Activated CD4-positive, alpha-beta T cell treated with anti-CD3 and anti-CD28 coated beads, Interleukin-2, amount 10 ng/mL, durations not matched to agents 7 days and 5 days (primary cell): ENCODE results near the gene RUFY4. TPM values are rescaled to one million over a fixed set of nuclear protein-coding genes. Genes with fewer than 3 reads are reported as not detected.

Experiments used
- CTCF ChIA-PET: fragments of 350-600 bp; sonication (Branson Sonifier 250); formaldehyde crosslinking; loops from one replicate; lab custom pipeline; 2021; ENCODE audit warnings: antibody characterized with exemption; lab: Charles Lee
- POLR2A ChIA-PET: fragments of 350-600 bp; sonication (Branson Sonifier 250); formaldehyde crosslinking; loops from one replicate; lab custom pipeline; 2021; ENCODE audit warnings: antibody characterized with exemption; lab: Charles Lee
- DNase-seq: peaks from one replicate; pipeline ENCODE4 v3.0.0-alpha.2; 2020
- H3K27ac Mint-ChIP-seq: one replicate; pipeline ENCODE4 v1.8.0; 2021; ENCODE audit warnings: mild to moderate bottlenecking, moderate library complexity, mixed read lengths
- H3K27me3 Mint-ChIP-seq: one replicate; pipeline ENCODE4 v1.8.0; 2021; ENCODE audit warnings: mixed read lengths
- H3K36me3 Mint-ChIP-seq: one replicate; pipeline ENCODE4 v1.8.0; 2021; ENCODE audit warnings: low read depth, mixed read lengths
- H3K4me1 Mint-ChIP-seq: one replicate; pipeline ENCODE4 v1.8.0; 2021; ENCODE audit warnings: mixed read lengths
- H3K4me3 Mint-ChIP-seq: one replicate; pipeline ENCODE4 v1.8.0; 2021; ENCODE audit warnings: mild to moderate bottlenecking, moderate library complexity, mixed read lengths
- H3K9me3 Mint-ChIP-seq: one replicate; pipeline ENCODE4 v1.8.0; 2021; ENCODE audit warnings: mixed read lengths
- total RNA-seq, 2 experiments: library from RNA; stranded (reverse); gene quantifications; one replicate each; pipeline ENCODE4 v1.2.3, GENCODE V29; 2021

The RUFY4 gene
- total RNA-seq, 2 experiments from 2014 or later, result 2.1 to 2.7 TPM

DNA sequence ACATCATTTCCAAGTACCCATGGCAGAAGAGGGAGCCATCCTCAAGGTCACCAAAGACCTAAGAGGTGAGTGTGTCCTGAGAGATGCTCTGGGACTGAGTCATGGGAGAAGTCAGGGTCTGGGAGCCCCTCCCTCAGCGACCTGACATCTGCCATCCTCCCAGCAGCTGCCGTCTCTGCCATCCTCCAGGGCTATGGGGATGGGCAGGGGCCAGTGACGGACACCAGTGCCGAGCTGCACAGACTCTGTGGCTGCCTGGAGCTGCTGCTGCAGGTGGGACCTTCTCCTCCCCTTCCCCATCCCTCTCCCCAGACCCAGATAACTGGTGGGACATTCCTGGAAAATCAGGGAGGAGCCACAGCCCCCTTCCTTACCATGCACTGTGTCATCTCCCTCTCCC is 1.5 kb downstream of the RUFY4 start:
- Mint-ChIP-seq H3K27ac (no peak overlapping the region), H3K36me3 (no peaks in the 10 kb centered on the region), H3K4me1 (peaks cover 13% of the 10 kb centered on the region), H3K4me3 (no peak overlapping the region), H3K9me3 (no peaks in the 10 kb centered on the region), H3K27me3 (peaks cover 5% of the 10 kb centered on the region)
- POLR2A ChIA-PET, result no interaction called here
- DNase-seq, result no peak
- CTCF ChIA-PET, result interaction anchor here (0.9 to 1.6 kb wide), 3 partner anchors 9 to 284 kb away, joined by 3 to 6 read pairs (median 5); no protein-coding TSS in a partner anchor

GRCh38 chr2:218071218-218071937 is 2.3 kb downstream of the RUFY4 start:
- peaks cover 13% of the 10 kb centered on the region for H3K4me1 Mint-ChIP-seq
- CTCF ChIA-PET, result interaction anchor here (1.4 to 2.0 kb wide), 3 partner anchors 8 to 286 kb away, joined by 3 to 7 read pairs (median 6); no protein-coding TSS in a partner anchor

GRCh38 chr2:218072002-218072401 is 2.9 kb downstream of the RUFY4 start:
- no peak overlapping the region for H3K4me3 Mint-ChIP-seq
- POLR2A ChIA-PET, result no interaction called here
- no peak for DNase-seq
- CTCF ChIA-PET, result interaction anchor here (1.4 to 2.0 kb wide), 2 partner anchors 185 to 286 kb away, joined by 3 to 7 read pairs; no protein-coding TSS in a partner anchor
- peaks cover 5% of the 10 kb centered on the region for H3K27me3 Mint-ChIP-seq
- H3K27ac Mint-ChIP-seq, result no peak overlapping the region
- peaks cover 11% of the 10 kb centered on the region for H3K4me1 Mint-ChIP-seq
- no peaks in the 10 kb centered on the region for H3K9me3 Mint-ChIP-seq
- no peaks in the 10 kb centered on the region for H3K36me3 Mint-ChIP-seq

More at GRCh38 chr2:218071218-218071937, 2.3 kb downstream of the RUFY4 start:
- Mint-ChIP-seq H3K36me3 (no peaks in the 10 kb centered on the region), H3K4me3 (no peak overlapping the region), H3K9me3 (no peaks in the 10 kb centered on the region), H3K27ac (no peak overlapping the region), H3K27me3 (peaks cover 5% of the 10 kb centered on the region)
- POLR2A ChIA-PET, result no interaction called here
- DNase-seq, result no peak

DNA sequence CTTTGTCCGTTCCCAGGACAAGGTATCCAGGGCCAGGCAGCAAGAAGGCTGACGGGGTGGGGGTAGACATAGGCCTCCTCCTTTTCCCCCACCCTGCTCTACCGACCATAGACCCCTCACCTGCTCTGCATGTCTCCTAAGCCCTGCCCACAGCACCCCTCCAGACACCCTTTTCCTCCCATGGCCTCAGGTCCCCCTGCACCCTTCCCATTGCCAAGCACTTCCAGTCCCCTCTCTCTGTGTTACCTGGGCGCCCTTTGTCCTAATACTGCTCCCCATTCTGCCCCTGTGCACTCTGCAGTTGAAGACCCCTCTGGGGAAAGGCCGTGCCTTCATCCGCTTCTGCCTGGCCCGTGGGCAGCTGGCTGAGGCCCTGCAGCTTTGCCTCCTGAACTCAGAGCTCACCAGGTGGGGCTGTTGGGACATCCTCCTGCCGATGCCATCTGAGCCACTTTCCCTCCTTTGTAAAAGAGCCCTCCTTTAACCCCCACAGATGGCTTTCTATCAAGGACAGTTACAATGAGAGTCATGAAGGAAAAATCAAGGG is 3.5 kb downstream of the RUFY4 start:
- CTCF ChIA-PET, result interaction anchor here (1.4 to 2.0 kb wide), 2 partner anchors 185 to 287 kb away, joined by 3 to 7 read pairs; no protein-coding TSS in a partner anchor
- DNase-seq, result no peak
- Mint-ChIP-seq H3K9me3 (no peaks in the 10 kb centered on the region), H3K27ac (no peak overlapping the region), H3K36me3 (no peaks in the 10 kb centered on the region), H3K4me3 (no peak overlapping the region), H3K4me1 (peaks cover 10% of the 10 kb centered on the region), H3K27me3 (peaks cover 4% of the 10 kb centered on the region)
- POLR2A ChIA-PET, result no interaction called here

GRCh38 chr2:218073185-218073584 is 4.1 kb downstream of the RUFY4 start:
- H3K36me3 Mint-ChIP-seq, result no peaks in the 10 kb centered on the region
- no peak for DNase-seq
- ChIA-PET CTCF (interaction anchor here (1.0 to 2.0 kb wide), 6 partner anchors 10 to 287 kb away, joined by 3 to 7 read pairs (median 3); no protein-coding TSS in a partner anchor), POLR2A (no interaction called here)
- peaks cover 10% of the 10 kb centered on the region for H3K4me1 Mint-ChIP-seq
- H3K27ac Mint-ChIP-seq, result no peak overlapping the region
- no peaks in the 10 kb centered on the region for H3K9me3 Mint-ChIP-seq
- H3K4me3 Mint-ChIP-seq, result no peak overlapping the region
- peaks cover 1% of the 10 kb centered on the region for H3K27me3 Mint-ChIP-seq

DNA sequence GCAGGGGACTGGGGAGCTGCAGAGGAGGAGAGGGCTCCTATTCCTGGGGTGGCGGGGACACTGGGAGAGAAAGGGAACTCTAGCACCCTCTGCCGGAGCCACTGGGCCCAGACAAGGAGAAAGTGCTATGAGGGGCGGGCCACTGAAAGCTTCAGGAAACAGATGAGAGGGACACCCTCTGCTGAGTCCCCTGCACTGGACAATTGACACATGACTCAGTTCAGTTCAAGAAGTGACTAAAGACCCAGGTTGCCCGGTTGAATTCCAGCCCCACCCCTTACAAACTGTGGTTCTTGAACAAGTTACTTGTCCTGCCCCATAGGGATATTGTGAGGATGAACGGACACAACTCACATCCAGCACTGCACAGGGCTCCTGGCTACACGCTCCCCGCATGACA is 5.0 kb downstream of the RUFY4 start:
- Mint-ChIP-seq H3K27me3 (no peaks in the 10 kb centered on the region), H3K9me3 (no peaks in the 10 kb centered on the region), H3K4me1 (peaks cover 3% of the 10 kb centered on the region), H3K27ac (no peak overlapping the region), H3K36me3 (no peaks in the 10 kb centered on the region), H3K4me3 (no peak overlapping the region)
- ChIA-PET POLR2A (interaction anchor here (0.6 to 0.7 kb wide), 2 partner anchors 40 to 152 kb away, joined by 3 to 5 read pairs; no protein-coding TSS in a partner anchor), CTCF (interaction anchor here (0.5 to 1.7 kb wide), 8 partner anchors 9 to 288 kb away, joined by 3 to 5 read pairs (median 3); no protein-coding TSS in a partner anchor)
- peak; percentile 34 for DNase-seq

GRCh38 chr2:218075975-218076811 is 7.1 kb downstream of the RUFY4 start:
- ChIA-PET CTCF (interaction anchor here (1.0 kb wide), 1 partner anchor 12 kb away, joined by 3 read pairs; no protein-coding TSS in a partner anchor), POLR2A (interaction anchor here (0.6 kb wide), 1 partner anchor 1696 kb away, joined by 3 read pairs; no protein-coding TSS in a partner anchor)
- Mint-ChIP-seq H3K4me1 (no peaks in the 10 kb centered on the region), H3K9me3 (no peaks in the 10 kb centered on the region), H3K27ac (no peak overlapping the region), H3K4me3 (no peak overlapping the region), H3K36me3 (no peaks in the 10 kb centered on the region), H3K27me3 (no peaks in the 10 kb centered on the region)
- no peak for DNase-seq

DNA sequence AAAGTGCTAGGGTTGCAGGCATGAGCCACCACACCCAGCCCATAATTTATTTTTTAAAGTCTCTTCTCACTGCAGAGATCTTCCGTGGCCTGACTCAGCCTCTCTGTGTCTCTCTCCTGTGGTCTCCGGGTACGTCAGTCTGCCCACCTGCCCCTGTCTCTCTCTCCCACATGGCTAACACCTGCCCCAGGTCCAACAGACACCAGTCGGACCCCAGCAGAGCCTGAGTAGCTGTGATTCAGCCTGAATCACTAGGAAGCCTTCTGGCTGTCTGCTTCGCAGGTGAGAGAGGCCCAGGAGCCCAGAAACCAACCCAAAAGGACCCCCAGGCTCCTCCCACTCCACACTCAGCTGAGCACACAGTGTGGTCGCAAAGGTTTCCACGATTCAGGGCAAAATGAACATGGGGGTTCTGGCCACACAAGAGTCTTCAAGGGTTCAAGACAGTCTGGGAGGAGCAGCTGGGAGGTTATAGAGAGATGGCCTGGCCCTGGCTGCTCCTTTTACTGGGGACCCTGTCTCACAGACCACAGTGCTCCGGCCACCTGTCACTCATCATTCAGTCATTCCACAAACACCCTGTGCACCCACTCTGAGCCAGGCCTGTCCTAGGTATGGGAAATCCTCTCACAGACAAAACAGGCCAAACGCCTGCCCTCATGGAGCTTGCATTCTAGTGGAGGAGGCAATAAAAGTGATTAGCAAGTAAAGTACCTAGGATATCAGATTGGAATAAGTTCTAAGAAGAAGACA is 8.6 kb downstream of the RUFY4 start:
- DNase-seq, result no peak
- Mint-ChIP-seq H3K9me3 (no peaks in the 10 kb centered on the region), H3K27ac (no peak overlapping the region), H3K4me1 (no peaks in the 10 kb centered on the region), H3K36me3 (no peaks in the 10 kb centered on the region), H3K4me3 (no peak overlapping the region), H3K27me3 (no peaks in the 10 kb centered on the region)
- ChIA-PET CTCF (no interaction called here), POLR2A (no interaction called here)

DNA sequence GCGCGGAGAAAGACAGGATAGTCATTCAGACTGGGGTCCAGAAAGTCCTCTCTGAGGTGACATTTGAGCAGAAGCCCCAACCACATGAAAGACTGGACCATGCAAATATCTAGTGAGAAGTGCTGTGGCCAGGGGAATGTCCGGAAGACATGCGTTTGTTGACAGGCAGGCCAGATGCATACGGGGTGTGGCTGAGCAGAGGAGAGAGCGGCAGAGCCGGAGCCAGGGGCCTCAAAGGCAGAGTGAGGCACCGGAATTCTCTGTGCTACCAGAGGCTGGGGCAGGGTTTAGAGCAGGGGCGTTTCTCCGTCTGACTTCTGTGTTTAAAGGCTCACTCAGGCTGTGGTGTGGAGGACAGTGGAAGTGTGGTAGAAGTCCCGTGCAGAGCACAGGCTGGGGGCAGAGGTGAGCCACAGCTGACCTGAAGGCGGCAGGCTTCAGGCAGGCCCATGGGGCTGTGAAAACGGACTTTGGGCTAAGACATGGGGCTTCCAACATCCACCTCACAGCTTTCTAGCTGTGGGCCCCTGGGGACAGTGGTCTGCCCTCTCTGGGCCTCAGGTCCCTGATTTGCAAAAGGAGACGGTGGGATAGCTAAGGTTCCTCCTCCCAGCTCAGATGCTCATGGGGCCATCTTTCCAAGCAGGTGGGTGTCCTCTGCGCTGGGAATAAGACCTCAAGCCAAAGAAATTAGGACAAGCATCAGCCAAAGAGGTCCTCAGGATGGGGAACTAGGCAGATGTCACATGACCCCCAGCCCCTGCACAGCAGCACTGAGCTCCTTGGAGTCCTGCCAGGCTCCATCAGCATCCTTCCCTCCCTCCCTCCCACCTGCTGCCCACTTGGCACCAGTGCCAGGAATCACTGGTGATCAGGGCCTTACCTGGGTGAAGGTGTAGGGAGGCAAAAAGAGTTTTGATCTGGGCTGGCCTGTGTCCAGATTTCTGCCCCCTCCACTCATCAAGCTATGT is 11.2 kb downstream of the RUFY4 start:
- Mint-ChIP-seq H3K4me1 (no peaks in the 10 kb centered on the region), H3K4me3 (no peak overlapping the region), H3K36me3 (no peaks in the 10 kb centered on the region), H3K27me3 (peaks cover 2% of the 10 kb centered on the region), H3K27ac (no peak overlapping the region), H3K9me3 (no peaks in the 10 kb centered on the region)
- POLR2A ChIA-PET, result no interaction called here
- CTCF ChIA-PET, result interaction anchor here (2.1 kb wide), 1 partner anchor 10 kb away, joined by 6 read pairs; no protein-coding TSS in a partner anchor
- no peak for DNase-seq

DNA sequence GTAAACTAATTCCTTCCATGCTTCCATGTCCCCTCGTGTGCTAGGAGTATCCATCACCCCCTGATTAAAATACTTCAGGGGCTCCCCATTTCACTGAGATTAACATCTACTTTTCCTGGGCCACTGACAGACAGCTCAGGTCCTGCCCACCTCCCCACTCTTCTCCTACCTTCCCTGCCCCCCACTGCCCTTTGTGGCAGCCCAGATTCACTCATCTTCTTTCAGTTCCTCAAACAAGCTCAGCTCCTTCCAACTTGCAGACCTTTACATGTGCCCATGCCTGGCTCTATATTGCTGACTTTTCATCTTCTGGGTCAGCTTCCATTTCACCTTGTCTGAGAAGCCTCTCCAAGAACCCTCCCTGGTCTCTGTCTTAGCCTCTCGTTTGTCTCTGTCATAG is 12.0 kb downstream of the RUFY4 start:
- no peak overlapping the region for H3K4me3 Mint-ChIP-seq
- DNase-seq, result no peak
- peaks cover 5% of the 10 kb centered on the region for H3K27me3 Mint-ChIP-seq
- no peaks in the 10 kb centered on the region for H3K4me1 Mint-ChIP-seq
- H3K36me3 Mint-ChIP-seq, result peaks cover 1% of the 10 kb centered on the region
- no peak overlapping the region for H3K27ac Mint-ChIP-seq
- ChIA-PET POLR2A (no interaction called here), CTCF (no interaction called here)
- H3K9me3 Mint-ChIP-seq, result peaks cover 2% of the 10 kb centered on the region

DNA sequence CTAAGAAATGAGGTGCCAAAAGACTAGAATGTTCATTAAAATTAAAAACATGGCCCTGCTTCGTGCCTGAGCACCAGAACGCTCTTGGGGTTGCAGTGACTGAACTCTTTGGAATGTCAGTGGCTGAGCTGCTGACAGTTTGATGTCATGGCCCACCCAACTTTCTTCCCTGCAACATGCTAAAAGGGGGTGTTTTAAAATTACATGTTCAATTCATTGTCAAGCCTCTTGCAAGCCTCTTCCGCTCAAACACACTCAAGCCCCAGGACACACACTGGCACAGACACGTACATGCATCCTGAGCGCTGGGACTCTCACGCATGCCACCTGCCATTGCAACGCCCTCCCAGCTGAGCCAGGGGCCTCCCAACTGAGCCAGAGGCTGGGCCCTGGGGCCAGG is 12.6 kb downstream of the RUFY4 start:
- no peaks in the 10 kb centered on the region for H3K4me1 Mint-ChIP-seq
- H3K9me3 Mint-ChIP-seq, result peaks cover 8% of the 10 kb centered on the region
- H3K36me3 Mint-ChIP-seq, result peaks cover 6% of the 10 kb centered on the region
- CTCF ChIA-PET, result no interaction called here
- POLR2A ChIA-PET, result no interaction called here
- no peak overlapping the region for H3K27ac Mint-ChIP-seq
- H3K27me3 Mint-ChIP-seq, result peaks cover 11% of the 10 kb centered on the region
- DNase-seq, result no peak
- H3K4me3 Mint-ChIP-seq, result no peak overlapping the region
